ACC112 (cell line): Measurements from ENCODE around the gene ADGRE2.
A peak's percentile ranks its signal among the peaks of the same experiment; 100 is the strongest.
"Not testable (repeated sequence)": the region's sequence is repeated elsewhere in the genome, so short reads cannot be mapped to it uniquely, and the experiment has no call there.

ENCODE experiments used
- H2AFZ ChIP-seq: fragments of 200-600 bp; sonication (generic); one replicate; pipeline ENCODE4 v1.6.0; 2017; ENCODE audit warnings: antibody characterized with exemption, low read length; ENCODE audit not compliant: unreplicated experiment
- H3K27ac ChIP-seq: fragments of 200-600 bp; sonication (generic); 2 replicates; pipeline ENCODE4 v1.5.1; 2014; ENCODE audit warnings: low read depth, mild to moderate bottlenecking, antibody characterized with exemption, low read length, moderate library complexity
- H3K27me3 ChIP-seq: fragments of 200-600 bp; sonication (generic); 2 replicates; pipeline ENCODE4 v1.6.1; 2014; ENCODE audit warnings: mild to moderate bottlenecking, antibody characterized with exemption, low read length, moderate library complexity, mixed read lengths; ENCODE audit not compliant: insufficient read depth
- H3K36me3 ChIP-seq: fragments of 200-600 bp; sonication (generic); 2 replicates; pipeline ENCODE4 v1.6.1; 2016; ENCODE audit warnings: mild to moderate bottlenecking, antibody characterized with exemption, low read length, moderate library complexity, mixed read lengths; ENCODE audit not compliant: insufficient read depth
- H3K4me1 ChIP-seq: fragments of 200-600 bp; sonication (generic); one replicate; pipeline ENCODE4 v1.6.1; 2016; ENCODE audit warnings: low read length, mixed read lengths; ENCODE audit not compliant: insufficient read depth, unreplicated experiment, control insufficient read depth
- H3K4me3 ChIP-seq: fragments of 200-600 bp; sonication (generic); 2 replicates; pipeline ENCODE4 v1.5.1; 2014; ENCODE audit warnings: mild to moderate bottlenecking, low read depth, low read length
- H3K79me2 ChIP-seq: fragments of 200-600 bp; sonication (generic); one replicate; pipeline ENCODE4 v1.6.0; 2016; ENCODE audit warnings: low read length; ENCODE audit not compliant: control insufficient read depth, unreplicated experiment, insufficient read depth

The ADGRE2 gene

GRCh38 chr19:14778110-14778845, at the start of gene ADGRE2:
TSS of gene ADGRE2 (minus strand) at chr19:14778560. CDS start at chr19:14776756, 1,804 bp downstream.
- H3K27ac ChIP-seq, H2AFZ ChIP-seq, H3K27me3 ChIP-seq, H3K4me3 ChIP-seq, H3K36me3 ChIP-seq, H3K4me1 ChIP-seq, H3K79me2 ChIP-seq: not testable (repeated sequence)

GRCh38 chr19:14826006-14826405, 47.6 kb upstream of the ADGRE2 start:
- H2AFZ ChIP-seq = no peak overlapping the region
- peaks cover 34% of the 10 kb centered on the region for H3K27me3 ChIP-seq
- no peaks in the 10 kb centered on the region for H3K4me1 ChIP-seq
- H3K4me3 ChIP-seq = no peak overlapping the region
- no peaks in the 10 kb centered on the region for H3K79me2 ChIP-seq
- no peak overlapping the region for H3K27ac ChIP-seq
- H3K36me3 ChIP-seq = no peaks in the 10 kb centered on the region

GRCh38 chr19:14821937-14822336, 43.6 kb upstream of the ADGRE2 start:
- H3K27ac ChIP-seq = no peak overlapping the region
- no peaks in the 10 kb centered on the region for H3K36me3 ChIP-seq
- no peak overlapping the region for H2AFZ ChIP-seq
- no peaks in the 10 kb centered on the region for H3K79me2 ChIP-seq
- H3K27me3 ChIP-seq = peaks cover 20% of the 10 kb centered on the region
- no peak overlapping the region for H3K4me3 ChIP-seq
- no peaks in the 10 kb centered on the region for H3K4me1 ChIP-seq

GRCh38 chr19:14818588-14818987, 40.2 kb upstream of the ADGRE2 start:
- Histone ChIP-seq H3K27ac (no peak overlapping the region), H3K36me3 (no peaks in the 10 kb centered on the region), H3K4me1 (no peaks in the 10 kb centered on the region), H3K4me3 (no peak overlapping the region), H3K79me2 (no peaks in the 10 kb centered on the region), H2AFZ (no peak overlapping the region), H3K27me3 (0 out of 2 replicates have a peak, but pooled peaks cover 13% of the 10 kb centered on the region)

GRCh38 chr19:14817052-14817451, 38.7 kb upstream of the ADGRE2 start:
- H3K36me3 ChIP-seq = no peaks in the 10 kb centered on the region
- H2AFZ ChIP-seq = no peak overlapping the region
- H3K79me2 ChIP-seq = no peaks in the 10 kb centered on the region
- 0 out of 2 replicates have a peak, but pooled peaks cover 10% of the 10 kb centered on the region for H3K27me3 ChIP-seq
- no peaks in the 10 kb centered on the region for H3K4me1 ChIP-seq
- H3K27ac ChIP-seq = no peak overlapping the region
- no peak overlapping the region for H3K4me3 ChIP-seq

- Histone ChIP-seq H3K27me3 (peaks cover 6% of the 10 kb centered on the region; the same call in 1 of the 2 replicates), H3K79me2 (no peaks in the 10 kb centered on the region)
Observed at GRCh38 chr19:14814982-14815652, 36.8 kb upstream of the ADGRE2 start.

GRCh38 chr19:14809272-14810057, 31.1 kb upstream of the ADGRE2 start:
- H3K27me3 ChIP-seq = peaks cover 18% of the 10 kb centered on the region; the same call in 1 of the 2 replicates

More at GRCh38 chr19:14814982-14815652, 36.8 kb upstream of the ADGRE2 start:
- H3K36me3 ChIP-seq = no peaks in the 10 kb centered on the region
- H3K4me1 ChIP-seq = no peaks in the 10 kb centered on the region
- H2AFZ ChIP-seq = no peak overlapping the region
- H3K4me3 ChIP-seq = no peak overlapping the region
- H3K27ac ChIP-seq = no peak overlapping the region

GRCh38 chr19:14804765-14805164, 26.4 kb upstream of the ADGRE2 start:
- Histone ChIP-seq H3K79me2 (no peaks in the 10 kb centered on the region), H3K27ac (no peak overlapping the region), H2AFZ (no peak overlapping the region), H3K36me3 (no peaks in the 10 kb centered on the region), H3K4me1 (no peaks in the 10 kb centered on the region), H3K4me3 (no peak overlapping the region), H3K27me3 (peaks cover 25% of the 10 kb centered on the region)

More at GRCh38 chr19:14809272-14810057, 31.1 kb upstream of the ADGRE2 start:
- Histone ChIP-seq H3K27ac (no peak overlapping the region), H3K36me3 (no peaks in the 10 kb centered on the region), H3K79me2 (no peaks in the 10 kb centered on the region), H3K4me3 (peak overlapping the region; percentile 37; the same call in 1 of the 2 replicates), H2AFZ (no peak overlapping the region), H3K4me1 (no peaks in the 10 kb centered on the region)

- Histone ChIP-seq H3K4me1 (no peaks in the 10 kb centered on the region), H3K79me2 (no peaks in the 10 kb centered on the region), H3K4me3 (no peak overlapping the region), H3K36me3 (no peaks in the 10 kb centered on the region), H3K27me3 (peaks cover 30% of the 10 kb centered on the region), H3K27ac (no peak overlapping the region), H2AFZ (no peak overlapping the region)
Observed at GRCh38 chr19:14798760-14799159, 20.4 kb upstream of the ADGRE2 start.

- Histone ChIP-seq H2AFZ (no peak overlapping the region), H3K27ac (no peak overlapping the region), H3K4me1 (no peaks in the 10 kb centered on the region), H3K4me3 (no peak overlapping the region), H3K79me2 (no peaks in the 10 kb centered on the region), H3K36me3 (no peaks in the 10 kb centered on the region), H3K27me3 (peaks cover 33% of the 10 kb centered on the region)
Observed at GRCh38 chr19:14796021-14796420, 17.7 kb upstream of the ADGRE2 start.
